Measurements from ENCODE around the gene UROC1.

Gene UROC1

GRCh38 chr3:126516152-126516935 lies 1.2 kb downstream of the UROC1 start:
- no peak for DNase-seq

GRCh38 chr3:126515066-126515706 lies 2.4 kb downstream of the UROC1 start:
- no peak for DNase-seq

DNA sequence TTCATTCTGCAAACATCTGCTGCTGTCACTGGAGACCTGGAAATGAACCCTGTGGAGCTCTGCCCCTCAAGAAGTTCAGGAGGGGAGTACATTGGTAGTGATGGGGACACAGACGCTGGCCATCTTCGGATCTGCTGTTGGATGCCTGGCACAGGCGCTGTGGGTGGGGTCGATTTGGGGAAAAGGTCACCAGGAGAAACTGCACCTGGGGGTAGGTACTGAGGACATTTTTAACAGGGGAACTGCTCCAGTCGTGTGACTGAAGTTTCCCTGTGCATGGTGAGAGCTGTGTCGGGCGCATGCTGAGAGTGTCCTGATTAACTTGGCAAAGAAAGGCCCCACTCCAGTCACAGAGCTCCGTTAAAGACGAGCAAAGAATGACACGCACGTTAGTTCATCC lies 3.4 kb downstream of the UROC1 start:
- DNase-seq = no peak

DNA sequence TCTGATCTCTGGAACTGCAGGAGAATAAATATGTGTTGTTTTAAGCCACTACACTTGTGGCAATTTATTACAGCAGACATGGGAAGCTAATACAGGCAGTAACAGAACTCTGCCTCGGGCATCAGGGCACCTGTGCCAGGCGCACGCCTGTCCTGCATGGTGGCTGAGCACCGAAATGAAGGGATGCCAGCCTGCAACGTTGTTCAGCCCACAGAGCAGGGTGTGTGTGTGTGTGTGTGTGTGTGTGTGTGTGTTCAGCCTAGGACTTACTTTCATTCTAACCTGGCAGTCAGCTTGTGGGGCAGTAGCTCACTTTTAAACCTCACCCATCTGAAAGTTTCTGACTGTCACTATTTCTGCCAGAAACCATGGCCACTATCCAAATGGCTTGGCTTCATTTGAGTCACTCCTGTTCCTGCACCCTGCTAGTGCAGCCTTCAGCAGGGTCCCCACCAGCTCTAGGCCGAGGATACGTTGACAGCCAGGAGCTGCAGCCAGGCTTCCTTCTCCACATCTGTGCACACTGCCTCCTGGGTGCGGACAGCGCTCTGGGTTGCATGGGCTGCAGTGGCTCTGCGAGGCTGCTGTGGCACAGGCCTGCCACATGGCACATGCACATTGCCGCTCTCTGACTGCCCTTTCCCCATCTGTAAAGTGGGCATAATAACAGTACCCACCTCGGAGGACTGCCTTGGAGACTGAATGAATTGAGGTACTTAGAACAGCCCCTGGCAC lies 4.5 kb downstream of the UROC1 start:
- DNase-seq = no peak

DNA sequence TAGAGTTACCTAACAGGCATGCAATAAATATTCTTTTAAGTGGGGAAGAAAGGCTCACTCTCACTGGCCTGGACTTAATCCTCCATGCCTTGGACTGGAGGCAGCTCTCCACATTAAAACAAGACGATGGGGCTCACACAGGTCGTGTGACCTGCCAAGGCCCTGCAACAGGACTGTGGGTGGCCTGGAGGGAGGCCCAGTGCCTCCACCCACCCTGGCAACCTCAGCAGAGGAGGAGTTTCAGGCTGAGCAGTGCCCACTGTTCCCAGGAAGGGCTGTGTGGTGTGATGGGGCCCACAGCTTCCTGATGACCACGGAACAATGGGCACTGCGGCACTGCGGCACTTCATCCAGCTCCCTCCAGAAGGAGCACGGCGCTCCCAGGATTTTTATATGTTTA lies 5.5 kb downstream of the UROC1 start:
- DNase-seq = no peak

- DNase-seq = no peak
These were observed 6.3 kb downstream of the UROC1 start for GRCh38 chr3:126511291-126511690.

- DNase-seq = no peak
These were observed 7.2 kb downstream of the UROC1 start for GRCh38 chr3:126510308-126510910.

DNA sequence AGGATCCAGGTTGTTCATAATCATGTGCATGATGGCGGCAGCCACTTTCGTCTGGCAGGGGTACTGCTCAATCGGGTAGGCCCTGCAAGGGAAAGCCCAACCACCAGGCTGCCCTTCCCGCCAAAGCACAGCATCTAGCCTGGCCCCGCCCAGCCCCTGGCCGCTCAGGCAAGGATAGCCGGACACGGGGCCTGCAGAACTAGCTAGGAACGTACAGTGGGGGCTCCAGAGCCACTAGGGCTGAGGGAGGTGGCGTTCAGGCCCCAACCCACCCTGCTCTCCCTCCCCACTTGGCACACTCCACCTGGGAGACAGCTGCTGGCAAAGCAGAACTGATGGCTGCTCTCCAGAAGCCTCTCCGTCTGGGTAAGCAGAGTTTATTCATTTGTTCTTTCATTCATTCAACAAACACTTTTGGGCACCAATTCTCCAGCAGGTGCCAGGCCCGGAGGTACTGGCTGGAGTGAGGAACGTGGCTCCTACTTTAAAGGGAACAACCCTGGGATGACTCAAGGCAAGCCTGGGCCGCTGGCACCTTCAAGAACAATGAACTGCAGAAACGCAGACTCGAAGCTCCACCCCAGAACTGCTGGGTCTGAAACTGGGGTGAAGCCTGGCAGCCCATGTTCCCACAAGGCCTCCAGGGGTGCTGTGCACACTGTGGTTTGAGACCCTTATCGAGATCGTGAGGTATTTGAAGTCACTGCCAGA lies 7.8 kb downstream of the UROC1 start:
- DNase-seq = no peak

GRCh38 chr3:126508564-126508964 lies 9.0 kb downstream of the UROC1 start:
- DNase-seq = no peak

DNA sequence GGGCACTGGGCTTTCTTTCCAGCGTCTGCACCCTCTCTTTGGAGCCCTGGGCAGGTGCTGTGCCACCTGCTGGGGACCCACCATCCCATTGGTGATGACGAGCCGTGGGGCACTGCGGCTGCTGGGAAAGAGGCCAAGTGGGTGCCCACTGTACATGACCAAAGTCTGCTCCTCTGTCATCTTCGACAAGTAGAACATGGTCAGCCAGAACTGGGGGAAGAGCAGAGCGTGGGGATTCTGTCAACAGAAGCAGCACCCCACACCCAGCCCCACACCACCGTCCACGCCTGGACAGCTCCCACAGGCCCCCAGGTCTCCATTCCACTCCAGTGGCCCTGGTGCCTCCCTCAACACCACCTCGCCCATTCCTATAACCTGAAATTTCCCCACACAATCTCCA lies 9.7 kb downstream of the UROC1 start:
- no peak for DNase-seq

DNA sequence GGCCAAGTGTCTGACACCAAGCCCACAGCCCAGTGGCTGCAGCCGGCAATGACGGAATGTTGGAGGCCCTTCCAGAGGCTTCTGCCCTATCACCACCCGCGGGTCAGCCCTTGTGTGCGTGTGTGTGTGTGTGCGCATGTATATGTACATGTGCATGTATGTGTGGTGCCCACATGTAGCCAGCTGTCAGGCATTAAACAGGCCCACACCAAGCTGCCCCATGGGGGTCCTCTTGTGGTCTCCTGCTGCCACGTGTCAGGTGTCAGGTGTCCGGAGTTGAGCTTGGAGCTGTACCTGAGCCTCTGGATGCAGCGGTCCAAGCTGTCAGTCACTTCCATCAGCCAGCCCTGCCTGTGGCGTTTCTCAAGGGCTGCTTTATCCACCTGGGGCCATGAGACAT lies 13.9 kb downstream of the UROC1 start:
- no peak for DNase-seq

DNA sequence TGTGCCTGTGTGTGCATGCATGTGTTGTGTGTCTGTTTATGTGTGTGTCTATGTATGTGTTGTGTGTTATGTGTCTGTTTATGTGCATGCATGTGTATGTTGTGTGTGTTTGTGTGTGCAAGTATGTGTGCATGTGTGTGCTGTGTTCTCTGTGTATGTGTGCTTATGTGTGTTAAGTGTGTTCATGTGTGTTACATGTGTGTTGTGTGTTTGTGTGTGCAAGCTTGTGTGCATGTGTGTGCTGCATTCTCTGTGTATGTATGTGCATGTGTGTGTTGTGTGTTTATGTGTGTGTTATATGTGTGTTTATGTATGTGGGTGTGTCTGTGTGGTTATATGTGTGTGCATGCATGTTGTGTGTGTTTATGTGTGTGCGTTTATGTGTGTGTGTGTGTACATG lies 14.9 kb downstream of the UROC1 start:
- DNase-seq = no peak

- DNase-seq = no peak
These were observed 15.8 kb downstream of the UROC1 start for GRCh38 chr3:126501736-126502135.

DNA sequence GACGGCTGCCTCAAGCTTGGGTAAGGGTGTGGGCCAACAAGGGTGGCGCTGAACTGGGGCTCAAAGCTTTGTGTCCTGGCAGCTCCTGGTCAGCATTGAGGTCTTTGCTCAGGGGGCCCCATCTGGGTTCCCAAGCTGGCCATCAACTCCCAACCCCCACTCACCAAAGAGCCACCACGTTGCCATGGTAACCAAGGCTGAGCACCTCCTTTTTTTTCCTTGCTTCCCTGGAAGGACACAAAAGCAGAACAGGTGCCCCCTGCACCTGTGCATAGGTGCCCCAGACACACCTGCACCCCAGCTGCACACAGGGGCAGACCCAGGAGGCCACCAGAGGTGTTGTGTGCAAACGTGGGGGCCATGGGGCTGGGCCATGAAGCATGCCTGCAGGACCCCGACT lies 16.5 kb downstream of the UROC1 start:
- DNase-seq = no peak

DNA sequence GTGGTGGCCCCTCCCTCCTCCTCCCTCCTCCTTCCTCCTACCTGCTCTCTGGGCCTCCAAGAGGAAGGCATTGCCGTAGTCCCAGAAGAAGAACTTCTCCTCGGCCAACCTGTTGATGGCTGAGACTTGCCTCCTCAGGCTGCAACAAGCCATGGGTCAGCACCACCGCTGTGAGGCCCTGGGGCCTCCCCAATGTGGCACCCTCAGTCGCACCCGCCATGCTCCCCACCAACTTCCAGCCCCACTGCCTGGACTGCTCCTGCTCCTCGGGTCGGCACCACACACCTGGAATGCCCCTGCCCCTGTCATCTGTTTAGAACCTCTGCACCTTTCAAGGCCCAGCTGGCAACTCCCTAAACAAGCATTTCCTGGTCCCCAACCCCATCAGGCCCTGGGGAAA lies 17.6 kb downstream of the UROC1 start:
- DNase-seq = no peak

DNA sequence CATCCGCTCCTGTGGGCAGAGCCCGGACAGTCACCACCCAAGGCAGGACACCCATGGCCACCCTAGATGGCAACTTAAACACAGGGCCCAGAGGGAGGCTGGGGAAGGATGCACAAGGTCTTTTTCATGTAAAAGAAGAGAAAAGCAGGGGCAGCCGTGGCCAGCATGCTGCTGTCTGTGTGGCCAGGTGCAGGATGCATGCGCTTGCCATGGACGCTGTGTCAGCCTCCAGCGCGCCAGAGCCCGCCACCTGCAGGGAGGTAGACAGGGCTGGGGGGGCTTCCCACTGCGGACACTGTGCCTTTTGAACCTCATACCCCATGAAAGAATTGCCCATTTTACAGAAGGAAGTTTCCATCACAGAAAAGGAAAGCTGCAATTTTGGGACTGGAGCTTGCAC lies 18.2 kb downstream of the UROC1 start:
- no peak for DNase-seq

- no peak for DNase-seq
These were observed 18.6 kb downstream of the UROC1 start for GRCh38 chr3:126498929-126499328.

- no peak for DNase-seq
These were observed 19.1 kb downstream of the UROC1 start for GRCh38 chr3:126498461-126498860.

GRCh38 chr3:126497956-126498355 lies 19.6 kb downstream of the UROC1 start:
- DNase-seq = no peak

DNA sequence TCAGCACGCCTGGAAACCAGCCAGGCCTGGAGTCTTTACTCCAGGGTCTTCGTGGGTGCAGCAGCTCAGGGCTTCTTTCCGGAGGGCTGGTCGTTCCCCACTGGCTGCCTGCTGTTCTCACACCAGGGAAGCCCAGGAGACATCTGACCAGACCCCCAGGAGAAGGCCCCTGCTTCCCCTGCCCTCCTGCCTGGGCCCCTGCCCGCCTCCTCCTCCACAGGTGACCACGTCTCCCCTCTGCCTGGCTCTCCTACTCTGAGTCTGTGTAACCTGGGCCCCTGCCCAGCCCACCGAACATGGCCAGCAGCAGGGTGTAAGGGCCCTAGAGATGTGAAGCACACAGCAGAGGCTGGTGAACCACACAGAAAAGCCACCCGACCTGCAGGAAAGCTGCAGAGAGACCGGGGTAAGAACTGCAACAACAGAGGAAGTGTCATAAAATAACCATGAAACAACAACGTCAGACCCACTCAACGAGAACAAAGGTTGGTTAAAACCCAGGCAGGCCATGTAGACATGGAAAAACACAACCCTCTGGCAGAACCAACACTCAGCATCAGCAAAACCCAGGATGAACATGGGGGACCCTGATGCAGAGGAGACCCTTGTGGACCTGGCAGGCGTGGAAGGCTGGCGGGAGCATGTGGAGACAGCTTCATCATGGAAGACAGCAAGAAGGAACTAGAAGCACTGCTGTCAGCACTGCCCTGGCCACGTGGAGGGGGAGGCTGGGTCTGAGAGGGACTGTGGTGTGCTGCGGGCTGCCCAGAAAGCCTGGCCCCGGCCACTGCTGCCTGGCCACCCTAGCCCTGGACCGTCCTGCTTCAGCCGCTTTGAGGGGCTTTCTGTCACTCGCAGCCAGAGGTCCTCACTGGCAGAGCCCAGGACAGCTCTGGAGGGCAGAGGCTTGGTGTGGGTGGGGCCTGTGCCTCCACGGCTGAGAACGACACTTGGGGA lies 20.4 kb downstream of the UROC1 start:
- DNase-seq = no peak

DNA sequence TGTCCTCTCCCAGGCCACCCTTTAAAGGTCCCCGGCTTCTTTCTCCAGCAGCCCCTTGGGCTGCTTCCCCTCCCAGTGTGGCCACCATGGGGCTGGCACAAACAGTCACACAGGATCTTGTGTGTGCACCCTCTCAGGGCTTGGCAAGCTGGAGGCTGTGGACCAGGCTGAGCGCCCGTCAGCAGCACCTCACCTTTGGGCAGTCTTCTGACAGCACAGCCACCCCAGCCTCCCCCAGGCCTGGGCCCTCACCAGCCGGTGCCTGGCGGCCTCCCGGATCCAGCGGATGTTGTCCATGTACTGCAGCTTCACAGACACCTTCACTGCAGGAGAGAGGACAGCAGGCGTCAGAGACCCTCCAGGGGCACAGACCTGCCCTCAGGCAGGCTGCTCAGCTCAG lies 21.8 kb downstream of the UROC1 start:
- DNase-seq = no peak

GRCh38 chr3:126494970-126495230 lies 22.7 kb downstream of the UROC1 start:
- no peak for DNase-seq

Measured in central memory CD4-positive, alpha-beta T cell (primary cell).